Osteocyte (in vitro differentiated cells): ENCODE measurements around the gene BSPRY. TPM values are rescaled to one million over a fixed set of nuclear protein-coding genes. Genes with fewer than 3 reads are reported as not detected.

Source experiments
- DNase-seq: peaks from one replicate; pipeline ENCODE4 v3.0.0; 2021; ENCODE audit warnings: mixed read lengths; ENCODE audit not compliant: unreplicated experiment; ENCODE audit errors: extremely low spot score
- H3K27ac Mint-ChIP-seq: one replicate; pipeline ENCODE4 v1.8.0; 2021; ENCODE audit warnings: mild to moderate bottlenecking, mixed read lengths; ENCODE audit not compliant: unreplicated experiment
- H3K27me3 Mint-ChIP-seq: one replicate; pipeline ENCODE4 v1.8.0; 2021; ENCODE audit warnings: mixed read lengths; ENCODE audit not compliant: unreplicated experiment
- H3K36me3 Mint-ChIP-seq: one replicate; pipeline ENCODE4 v1.8.0; 2021; ENCODE audit warnings: mixed read lengths; ENCODE audit not compliant: unreplicated experiment
- H3K4me1 Mint-ChIP-seq: one replicate; pipeline ENCODE4 v1.8.0; 2021; ENCODE audit warnings: mixed read lengths; ENCODE audit not compliant: unreplicated experiment
- H3K4me3 Mint-ChIP-seq: one replicate; pipeline ENCODE4 v1.8.0; 2021; ENCODE audit warnings: mild to moderate bottlenecking, moderate library complexity, mixed read lengths; ENCODE audit not compliant: unreplicated experiment
- H3K9me3 Mint-ChIP-seq: one replicate; pipeline ENCODE4 v1.8.0; 2021; ENCODE audit warnings: mixed read lengths; ENCODE audit not compliant: unreplicated experiment
- total RNA-seq: library from RNA; stranded (reverse); gene quantifications from 2 replicates; pipeline ENCODE4 v1.2.1, GENCODE V29; 2021
- TF ChIP-seq, protein P1 (sequence below): fragments of 200-600 bp; sonication (generic); IDR thresholded peaks from 2 replicates; pipeline ENCODE4 v1.5.0; 2021; ENCODE audit warnings: antibody characterized with exemption, mild to moderate bottlenecking, moderate library complexity

The BSPRY gene
- total RNA-seq, 1 donor from 2014 or later: not detected

DNA sequence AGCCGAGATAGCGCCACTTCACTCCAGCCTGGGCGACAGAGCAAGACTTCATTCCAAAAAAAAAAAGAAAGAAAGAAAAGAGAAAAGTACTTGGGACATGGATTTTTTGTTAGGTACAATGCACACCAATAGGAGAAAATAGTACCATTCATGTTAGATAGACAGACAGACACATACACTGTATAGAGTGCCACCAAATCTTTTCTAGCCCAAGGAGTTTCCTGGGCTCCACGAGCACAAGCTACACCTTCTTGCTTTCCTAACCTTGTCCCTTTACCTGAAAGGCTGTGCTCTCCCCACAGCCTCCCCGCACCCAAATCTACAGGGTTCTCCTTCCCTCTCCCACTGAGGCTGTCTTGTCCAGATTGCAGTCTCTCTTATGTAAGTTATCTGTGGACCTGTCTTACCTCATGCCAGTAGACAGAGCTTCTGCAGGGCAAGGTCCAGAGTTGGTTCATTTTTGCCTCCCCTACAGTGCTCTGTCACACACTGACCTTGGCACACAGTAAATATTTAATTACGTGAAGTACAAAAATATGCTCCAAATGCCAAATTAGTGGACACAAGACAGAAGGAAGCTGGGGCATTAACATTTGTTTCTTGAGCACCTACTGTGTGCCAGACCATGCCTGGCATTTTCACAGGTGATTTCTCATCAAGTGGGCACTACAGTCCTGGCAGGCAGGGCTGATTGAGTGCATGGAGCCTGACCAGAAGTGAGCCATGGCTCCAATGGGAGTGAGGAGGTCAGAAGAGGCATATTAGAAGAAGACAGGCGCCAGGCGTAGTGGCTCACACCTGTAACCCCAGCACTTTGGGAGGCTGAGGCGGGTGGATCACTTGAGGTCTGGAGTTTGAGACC lies 45.9 kb downstream of the BSPRY start:
- TF ChIP-seq, protein P1, sequence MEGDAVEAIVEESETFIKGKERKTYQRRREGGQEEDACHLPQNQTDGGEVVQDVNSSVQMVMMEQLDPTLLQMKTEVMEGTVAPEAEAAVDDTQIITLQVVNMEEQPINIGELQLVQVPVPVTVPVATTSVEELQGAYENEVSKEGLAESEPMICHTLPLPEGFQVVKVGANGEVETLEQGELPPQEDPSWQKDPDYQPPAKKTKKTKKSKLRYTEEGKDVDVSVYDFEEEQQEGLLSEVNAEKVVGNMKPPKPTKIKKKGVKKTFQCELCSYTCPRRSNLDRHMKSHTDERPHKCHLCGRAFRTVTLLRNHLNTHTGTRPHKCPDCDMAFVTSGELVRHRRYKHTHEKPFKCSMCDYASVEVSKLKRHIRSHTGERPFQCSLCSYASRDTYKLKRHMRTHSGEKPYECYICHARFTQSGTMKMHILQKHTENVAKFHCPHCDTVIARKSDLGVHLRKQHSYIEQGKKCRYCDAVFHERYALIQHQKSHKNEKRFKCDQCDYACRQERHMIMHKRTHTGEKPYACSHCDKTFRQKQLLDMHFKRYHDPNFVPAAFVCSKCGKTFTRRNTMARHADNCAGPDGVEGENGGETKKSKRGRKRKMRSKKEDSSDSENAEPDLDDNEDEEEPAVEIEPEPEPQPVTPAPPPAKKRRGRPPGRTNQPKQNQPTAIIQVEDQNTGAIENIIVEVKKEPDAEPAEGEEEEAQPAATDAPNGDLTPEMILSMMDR: no peak
- Mint-ChIP-seq H3K4me1 (peaks cover 6% of the 10 kb centered on the region), H3K27me3 (no peaks in the 10 kb centered on the region), H3K4me3 (no peak overlapping the region), H3K9me3 (no peaks in the 10 kb centered on the region), H3K36me3 (peaks cover 18% of the 10 kb centered on the region), H3K27ac (no peak overlapping the region)
- DNase-seq: no peak

DNA sequence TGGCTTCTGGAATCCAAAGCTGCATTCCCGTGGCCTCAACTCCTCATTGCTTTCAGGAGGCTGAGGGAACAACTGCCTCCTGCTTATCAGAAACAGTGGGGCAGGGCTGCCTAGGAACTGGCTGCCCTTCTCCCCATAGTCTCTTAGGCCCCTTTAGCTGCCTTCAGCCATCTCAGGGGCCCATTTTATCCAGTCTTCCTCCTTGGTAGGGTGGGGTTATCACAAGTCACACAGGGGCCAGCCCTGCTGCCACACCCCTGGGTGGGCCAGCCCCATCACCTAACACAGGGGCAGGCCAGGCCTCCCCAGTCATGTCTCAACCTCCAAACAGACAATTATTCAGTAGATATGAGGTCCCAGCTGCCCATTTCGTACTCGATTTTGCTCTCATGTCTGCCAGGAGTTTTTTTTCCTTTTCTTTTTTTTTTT lies 47.9 kb downstream of the BSPRY start:
- no peak for DNase-seq
- Mint-ChIP-seq H3K27ac (no peak overlapping the region), H3K4me1 (peaks cover 14% of the 10 kb centered on the region), H3K9me3 (no peaks in the 10 kb centered on the region), H3K36me3 (peaks cover 10% of the 10 kb centered on the region), H3K27me3 (no peaks in the 10 kb centered on the region), H3K4me3 (no peak overlapping the region)
- TF ChIP-seq, protein P1: no peak

DNA sequence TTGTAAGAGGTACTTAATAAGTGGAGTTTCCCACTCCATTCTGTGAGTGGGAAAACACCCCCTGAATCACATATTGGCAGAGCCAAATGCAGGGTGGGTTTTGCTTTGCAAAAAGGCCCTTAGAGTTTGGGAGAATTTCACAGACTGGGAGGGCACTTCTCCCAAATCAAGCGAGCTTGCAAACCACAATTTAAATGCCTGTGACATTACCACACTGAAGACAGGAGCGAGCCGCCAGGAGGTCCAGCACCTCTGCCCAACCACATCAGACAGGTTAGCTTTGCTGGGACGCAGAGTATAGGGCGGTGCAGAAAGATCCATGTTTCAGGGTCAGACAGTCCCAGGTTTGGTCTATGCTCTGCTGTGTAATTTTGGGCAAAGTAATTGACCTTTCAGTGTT lies 49.5 kb downstream of the BSPRY start:
- no peak for DNase-seq
- Mint-ChIP-seq H3K27me3 (no peaks in the 10 kb centered on the region), H3K27ac (no peak overlapping the region), H3K36me3 (peaks cover 10% of the 10 kb centered on the region), H3K4me1 (peaks cover 14% of the 10 kb centered on the region), H3K4me3 (no peak overlapping the region), H3K9me3 (no peaks in the 10 kb centered on the region)
- TF ChIP-seq, protein P1: no peak

DNA sequence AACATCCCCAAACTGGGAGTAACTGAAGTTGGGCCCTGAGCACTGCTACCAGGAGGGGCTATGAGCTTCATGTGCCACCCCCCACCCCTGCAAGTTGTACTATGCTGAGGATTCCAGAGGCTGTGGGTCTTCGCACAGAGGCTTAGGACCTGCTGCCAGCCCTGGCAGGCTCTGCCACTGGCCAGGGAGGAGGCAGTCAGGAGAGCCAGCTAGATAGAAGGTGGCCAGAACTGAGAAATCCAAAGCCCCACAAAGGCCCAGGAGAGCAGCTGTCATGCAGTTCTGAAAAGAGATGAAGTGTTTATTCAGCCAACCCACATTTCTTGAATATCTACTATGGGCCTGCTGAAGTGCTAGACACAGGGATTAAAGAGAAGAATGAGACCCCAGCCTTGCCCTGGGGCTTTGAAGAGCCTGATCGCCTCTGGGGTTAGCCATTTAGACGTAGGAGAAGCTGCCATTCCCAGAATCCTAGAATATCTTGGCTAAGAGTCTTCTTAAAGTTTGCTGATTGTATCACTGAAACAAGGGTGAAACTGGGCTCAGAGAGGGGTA lies 50.4 kb downstream of the BSPRY start:
- DNase-seq: no peak
- H3K36me3 Mint-ChIP-seq: peaks cover 10% of the 10 kb centered on the region
- H3K4me3 Mint-ChIP-seq: peak overlapping the region; percentile 93
- peaks cover 14% of the 10 kb centered on the region for H3K4me1 Mint-ChIP-seq
- H3K9me3 Mint-ChIP-seq: no peaks in the 10 kb centered on the region
- TF ChIP-seq, protein P1: no peak
- no peaks in the 10 kb centered on the region for H3K27me3 Mint-ChIP-seq
- no peak overlapping the region for H3K27ac Mint-ChIP-seq

DNA sequence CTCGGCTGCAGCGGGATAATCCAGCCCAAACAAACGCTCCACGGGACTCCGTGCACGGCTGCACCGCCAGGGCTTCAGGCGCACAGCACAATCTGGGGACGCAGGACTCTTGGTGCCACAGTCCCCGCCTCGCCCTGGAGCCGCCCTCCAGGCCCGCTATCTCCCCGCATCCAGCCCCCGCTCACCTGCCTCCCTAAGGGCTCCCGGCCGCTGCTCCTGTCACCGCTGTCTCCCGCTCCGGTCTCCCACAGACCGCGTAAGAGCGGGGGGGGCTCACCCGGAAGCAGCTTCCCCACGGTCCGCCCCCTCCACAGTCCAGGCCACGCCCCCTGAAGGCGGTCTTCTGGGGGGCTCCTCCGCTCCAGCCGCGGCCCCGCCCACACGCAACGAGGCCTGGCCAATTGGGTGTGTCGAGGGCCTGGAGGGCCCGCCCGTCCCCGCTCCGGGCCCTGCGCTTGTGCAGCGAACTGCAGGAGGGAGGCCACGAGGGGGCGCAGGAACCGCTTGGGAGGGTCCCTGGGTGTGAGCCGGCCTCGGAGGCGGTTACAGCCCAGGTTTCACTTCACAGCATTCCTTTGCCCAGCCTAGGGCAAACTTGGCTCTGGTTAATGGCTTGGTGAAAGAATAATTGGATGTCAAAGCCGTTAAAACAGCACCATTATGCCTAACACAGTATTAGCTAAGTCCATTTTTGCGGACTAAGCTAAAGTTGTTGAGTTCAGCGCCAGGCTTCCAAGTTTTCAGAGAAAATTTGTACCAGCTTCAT lies 51.9 kb downstream of the BSPRY start, which contains the start of gene ALAD:
Gene ALAD, minus strand, starts transcription at position 258 of the 766 bp plus-strand sequence. CDS start 7,725 bp downstream, outside the sequence.
- peaks cover 14% of the 10 kb centered on the region for H3K4me1 Mint-ChIP-seq
- peak within 1 kb of the TSS; percentile 93 for H3K4me3 Mint-ChIP-seq
- no peaks in the 10 kb centered on the region for H3K9me3 Mint-ChIP-seq
- TF ChIP-seq, protein P1: peak; percentile 99
- peak within 1 kb of the TSS; percentile 70 for H3K27ac Mint-ChIP-seq
- no peaks in the 10 kb centered on the region for H3K27me3 Mint-ChIP-seq
- peaks cover 4% of the 10 kb centered on the region for H3K36me3 Mint-ChIP-seq
- DNase-seq: peak; percentile 100
